HEK293 (cell line): ENCODE measurements around the gene ZNF560.

ENCODE experiments used
- AEBP2 ChIP-seq: fragments of 450-650 bp; formaldehyde crosslinking; IDR thresholded peaks from 2 replicates; pipeline ENCODE4 v1.5.1; 2016; ENCODE audit warnings: missing biosample characterization, missing genetic modification characterization, borderline replicate concordance
- BCL6B ChIP-seq: fragments of 450-650 bp; formaldehyde crosslinking; IDR thresholded peaks from 2 replicates; pipeline ENCODE4 v1.5.1; 2017; ENCODE audit warnings: missing biosample characterization, missing genetic modification characterization
- GLIS1 ChIP-seq: fragments of 450-650 bp; formaldehyde crosslinking; IDR thresholded peaks from 2 replicates; pipeline ENCODE4 v1.5.1; 2016; ENCODE audit warnings: missing biosample characterization, missing genetic modification characterization
- HIC1 ChIP-seq: fragments of 450-650 bp; formaldehyde crosslinking; IDR thresholded peaks from 2 replicates; pipeline ENCODE4 v1.5.1; 2016; ENCODE audit warnings: missing biosample characterization, missing genetic modification characterization
- MZF1 ChIP-seq: fragments of 450-650 bp; formaldehyde crosslinking; IDR thresholded peaks from 2 replicates; pipeline ENCODE4 v1.5.1; 2017; ENCODE audit warnings: missing biosample characterization, missing genetic modification characterization, borderline replicate concordance
- PRDM10 ChIP-seq: fragments of 450-650 bp; formaldehyde crosslinking; IDR thresholded peaks from 2 replicates; pipeline ENCODE4 v1.5.1; 2016; ENCODE audit warnings: missing biosample characterization, missing genetic modification characterization
- SCRT2 ChIP-seq: fragments of 450-650 bp; formaldehyde crosslinking; IDR thresholded peaks from 2 replicates; pipeline ENCODE4 v1.5.1; 2016; ENCODE audit warnings: missing biosample characterization, missing genetic modification characterization
- TCF7L2 ChIP-seq: IDR thresholded peaks from 2 replicates; pipeline ENCODE4 v1.6.1; 2011; ENCODE audit warnings: low read depth, mild to moderate bottlenecking, inconsistent platforms, low read length, moderate library complexity, borderline replicate concordance
- YY2 ChIP-seq: fragments of 450-650 bp; formaldehyde crosslinking; IDR thresholded peaks from 2 replicates; pipeline ENCODE4 v1.5.1; 2016; ENCODE audit warnings: missing biosample characterization, missing genetic modification characterization
- ZBTB21 ChIP-seq: fragments of 450-650 bp; formaldehyde crosslinking; IDR thresholded peaks from 2 replicates; pipeline ENCODE4 v1.5.1; 2017; ENCODE audit warnings: missing biosample characterization, missing genetic modification characterization
- ZBTB6 ChIP-seq: fragments of 450-650 bp; formaldehyde crosslinking; IDR thresholded peaks from 2 replicates; pipeline ENCODE4 v1.5.1; 2017; ENCODE audit warnings: missing biosample characterization, missing genetic modification characterization
- ZNF148 ChIP-seq: fragments of 450-650 bp; formaldehyde crosslinking; IDR thresholded peaks from 2 replicates; pipeline ENCODE4 v1.5.0; 2017; ENCODE audit warnings: missing biosample characterization, missing genetic modification characterization, borderline replicate concordance
- ZNF16 ChIP-seq: fragments of 450-650 bp; formaldehyde crosslinking; IDR thresholded peaks from 2 replicates; pipeline ENCODE4 v1.5.1; 2016; ENCODE audit warnings: low read depth, missing biosample characterization, missing genetic modification characterization
- ZNF24 ChIP-seq: fragments of 450-650 bp; formaldehyde crosslinking; IDR thresholded peaks from 2 replicates; pipeline ENCODE4 v1.5.1; 2016; ENCODE audit warnings: missing biosample characterization, missing genetic modification characterization
- ZNF324 ChIP-seq: fragments of 450-650 bp; formaldehyde crosslinking; IDR thresholded peaks from 2 replicates; pipeline ENCODE4 v1.5.1; 2016; ENCODE audit warnings: missing biosample characterization, missing genetic modification characterization
- ZNF354C ChIP-seq: fragments of 450-650 bp; formaldehyde crosslinking; IDR thresholded peaks from 2 replicates; pipeline ENCODE4 v1.5.1; 2016; ENCODE audit warnings: missing biosample characterization, missing genetic modification characterization, low read depth, borderline replicate concordance
- ZNF394 ChIP-seq: fragments of 450-650 bp; formaldehyde crosslinking; IDR thresholded peaks from 2 replicates; pipeline ENCODE4 v1.5.1; 2016; ENCODE audit warnings: missing biosample characterization, missing genetic modification characterization, mild to moderate bottlenecking, moderate library complexity, borderline replicate concordance
- ZNF518A ChIP-seq: fragments of 450-650 bp; formaldehyde crosslinking; conservative IDR thresholded peaks from 2 replicates; pipeline ENCODE4 v1.5.1; 2016; ENCODE audit warnings: low read depth, missing biosample characterization, missing genetic modification characterization
- ZNF600 ChIP-seq: fragments of 450-650 bp; formaldehyde crosslinking; IDR thresholded peaks from 2 replicates; pipeline ENCODE4 v1.5.1; 2016; ENCODE audit warnings: missing biosample characterization, missing genetic modification characterization
- ZNF837 ChIP-seq: fragments of 450-650 bp; formaldehyde crosslinking; IDR thresholded peaks from 2 replicates; pipeline ENCODE4 v1.5.1; 2016; ENCODE audit warnings: missing biosample characterization, missing genetic modification characterization

ZNF560 gene

GRCh38 chr19:9538183-9539058, 40.0 kb upstream of the ZNF560 start, which contains the start of gene ZNF426 (continued):
- TF ChIP-seq ZNF518A (peak; percentile 61), ZNF394 (tag by site-specific recombination) (no peak), ZNF354C (tag by site-specific recombination) (no peak), MZF1 (no peak), TCF7L2 (no peak), BCL6B (tag by site-specific recombination) (no peak), ZNF837 (tag by site-specific recombination) (no peak), ZNF600 (no peak), PRDM10 (tag by site-specific recombination) (no peak), ZNF16 (no peak), HIC1 (tag by site-specific recombination) (no peak), SCRT2 (tag by site-specific recombination) (no peak), ZNF148 (tag by site-specific recombination) (no peak), ZNF24 (tag by site-specific recombination) (peak; percentile 61; the same call in 1 of the 2 replicates), AEBP2 (no peak), ZNF324 (peak; percentile 87), GLIS1 (tag by site-specific recombination) (peak; percentile 51), ZBTB21 (peak; percentile 98), YY2 (tag by site-specific recombination) (no peak), ZBTB6 (tag by site-specific recombination) (no peak)
